ENCODE results near the gene SPEG. TPM values are rescaled to one million over a fixed set of nuclear protein-coding genes. Genes with fewer than 3 reads are reported as not detected.
A peak's percentile ranks its signal among the peaks of the same experiment; 100 is the strongest.

The SPEG gene
- total RNA-seq, 3 donors from 2014 or later, result 0.32 to 36.6 (median 21.0) TPM

DNA sequence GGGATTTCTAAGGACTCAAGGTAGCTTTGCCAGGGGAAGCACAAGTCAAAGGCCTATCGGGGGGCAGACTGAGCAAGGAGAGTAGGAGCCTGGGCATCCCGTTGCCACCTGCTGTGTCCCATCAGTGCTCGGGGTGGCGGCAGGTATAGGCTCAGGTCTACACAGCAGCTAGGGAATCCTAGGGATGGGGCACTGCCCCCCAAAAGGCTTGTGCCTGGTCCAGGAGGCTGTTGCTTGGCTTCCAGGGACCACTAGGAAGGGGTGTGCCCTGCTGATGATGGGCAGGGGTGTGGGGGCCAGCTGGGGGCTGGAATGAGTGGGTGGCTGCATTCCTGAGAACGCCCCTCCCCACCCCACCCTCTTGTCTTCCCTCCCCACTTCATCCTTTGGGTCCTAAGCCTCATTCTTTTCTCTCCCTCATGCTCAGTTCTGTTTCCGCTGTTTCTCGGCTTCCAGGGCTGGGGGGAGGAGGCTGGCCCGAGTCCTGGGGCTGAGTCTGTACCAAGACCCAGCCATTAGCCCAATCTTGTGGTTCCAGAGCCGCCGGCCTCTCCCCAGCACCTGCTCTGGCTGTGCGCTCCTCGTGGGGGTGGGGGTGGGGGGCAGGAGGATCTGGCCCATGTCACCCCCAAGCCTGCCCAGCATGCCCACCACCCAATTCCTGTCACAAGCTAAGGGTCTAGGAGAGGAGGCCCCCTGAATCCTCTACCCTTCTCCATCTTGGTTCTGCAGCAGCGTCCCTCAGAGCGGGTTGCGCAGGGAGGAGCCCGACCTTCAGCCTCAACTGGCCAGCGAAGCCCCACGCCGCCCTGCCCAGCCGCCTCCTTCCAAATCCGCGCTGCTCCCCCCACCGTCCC lies 12.8 kb downstream of the SPEG start:
- intact Hi-C loops (cut with DNase I; ENCODE audit: low total_unique reads), result no loop called here
- Histone ChIP-seq H3K27me3 (no peaks in the 10 kb centered on the region), H3K4me3 (no peak overlapping the region), H3K4me1 (no peaks in the 10 kb centered on the region), H3K36me3 (no peaks in the 10 kb centered on the region), H3K9me3 (no peaks in the 10 kb centered on the region), H3K27ac (peak overlapping the region in 1 of 2 donors; percentile 25)
- TF ChIP-seq, protein P1, sequence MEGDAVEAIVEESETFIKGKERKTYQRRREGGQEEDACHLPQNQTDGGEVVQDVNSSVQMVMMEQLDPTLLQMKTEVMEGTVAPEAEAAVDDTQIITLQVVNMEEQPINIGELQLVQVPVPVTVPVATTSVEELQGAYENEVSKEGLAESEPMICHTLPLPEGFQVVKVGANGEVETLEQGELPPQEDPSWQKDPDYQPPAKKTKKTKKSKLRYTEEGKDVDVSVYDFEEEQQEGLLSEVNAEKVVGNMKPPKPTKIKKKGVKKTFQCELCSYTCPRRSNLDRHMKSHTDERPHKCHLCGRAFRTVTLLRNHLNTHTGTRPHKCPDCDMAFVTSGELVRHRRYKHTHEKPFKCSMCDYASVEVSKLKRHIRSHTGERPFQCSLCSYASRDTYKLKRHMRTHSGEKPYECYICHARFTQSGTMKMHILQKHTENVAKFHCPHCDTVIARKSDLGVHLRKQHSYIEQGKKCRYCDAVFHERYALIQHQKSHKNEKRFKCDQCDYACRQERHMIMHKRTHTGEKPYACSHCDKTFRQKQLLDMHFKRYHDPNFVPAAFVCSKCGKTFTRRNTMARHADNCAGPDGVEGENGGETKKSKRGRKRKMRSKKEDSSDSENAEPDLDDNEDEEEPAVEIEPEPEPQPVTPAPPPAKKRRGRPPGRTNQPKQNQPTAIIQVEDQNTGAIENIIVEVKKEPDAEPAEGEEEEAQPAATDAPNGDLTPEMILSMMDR (IDR thresholded peaks at IDR 0.05), result no peak
- no peak for TF ChIP-seq POLR2AphosphoS5 (IDR thresholded peaks at IDR 0.05)
- no peak for TF ChIP-seq POLR2A (IDR thresholded peaks at IDR 0.05)
- no peak for DNase-seq (ENCODE audit: low spot score in 2 of 2)

DNA sequence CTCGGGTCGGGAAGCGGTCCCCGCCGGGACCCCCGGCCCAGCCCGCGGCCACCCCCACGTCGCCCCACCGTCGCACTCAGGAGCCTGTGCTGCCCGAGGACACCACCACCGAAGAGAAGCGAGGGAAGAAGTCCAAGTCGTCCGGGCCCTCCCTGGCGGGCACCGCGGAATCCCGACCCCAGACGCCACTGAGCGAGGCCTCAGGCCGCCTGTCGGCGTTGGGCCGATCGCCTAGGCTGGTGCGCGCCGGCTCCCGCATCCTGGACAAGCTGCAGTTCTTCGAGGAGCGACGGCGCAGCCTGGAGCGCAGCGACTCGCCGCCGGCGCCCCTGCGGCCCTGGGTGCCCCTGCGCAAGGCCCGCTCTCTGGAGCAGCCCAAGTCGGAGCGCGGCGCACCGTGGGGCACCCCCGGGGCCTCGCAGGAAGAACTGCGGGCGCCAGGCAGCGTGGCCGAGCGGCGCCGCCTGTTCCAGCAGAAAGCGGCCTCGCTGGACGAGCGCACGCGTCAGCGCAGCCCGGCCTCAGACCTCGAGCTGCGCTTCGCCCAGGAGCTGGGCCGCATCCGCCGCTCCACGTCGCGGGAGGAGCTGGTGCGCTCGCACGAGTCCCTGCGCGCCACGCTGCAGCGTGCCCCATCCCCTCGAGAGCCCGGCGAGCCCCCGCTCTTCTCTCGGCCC lies 13.6 kb downstream of the SPEG start:
- intact Hi-C loops (cut with DNase I; ENCODE audit: low total_unique reads), result no loop called here
- no peak overlapping the region for H3K27ac ChIP-seq
- no peaks in the 10 kb centered on the region for H3K36me3 ChIP-seq
- TF ChIP-seq POLR2AphosphoS5 (IDR thresholded peaks at IDR 0.05) (no peak), POLR2A (IDR thresholded peaks at IDR 0.05) (no peak)
- TF ChIP-seq, protein P1 (IDR thresholded peaks at IDR 0.05), result no peak
- no peaks in the 10 kb centered on the region for H3K9me3 ChIP-seq
- H3K27me3 ChIP-seq, result no peaks in the 10 kb centered on the region
- no peak for DNase-seq (ENCODE audit: low spot score in 2 of 2)
- H3K4me1 ChIP-seq, result no peaks in the 10 kb centered on the region
- H3K4me3 ChIP-seq, result no peak overlapping the region

DNA sequence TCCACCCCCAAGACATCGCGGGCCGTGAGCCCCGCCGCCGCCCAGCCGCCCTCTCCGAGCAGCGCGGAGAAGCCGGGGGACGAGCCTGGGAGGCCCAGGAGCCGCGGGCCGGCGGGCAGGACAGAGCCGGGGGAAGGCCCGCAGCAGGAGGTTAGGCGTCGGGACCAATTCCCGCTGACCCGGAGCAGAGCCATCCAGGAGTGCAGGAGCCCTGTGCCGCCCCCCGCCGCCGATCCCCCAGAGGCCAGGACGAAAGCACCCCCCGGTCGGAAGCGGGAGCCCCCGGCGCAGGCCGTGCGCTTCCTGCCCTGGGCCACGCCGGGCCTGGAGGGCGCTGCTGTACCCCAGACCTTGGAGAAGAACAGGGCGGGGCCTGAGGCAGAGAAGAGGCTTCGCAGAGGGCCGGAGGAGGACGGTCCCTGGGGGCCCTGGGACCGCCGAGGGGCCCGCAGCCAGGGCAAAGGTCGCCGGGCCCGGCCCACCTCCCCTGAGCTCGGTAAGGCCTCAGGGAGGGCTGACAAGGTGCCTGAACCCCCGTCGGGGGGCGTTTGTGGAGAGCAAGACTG lies 14.2 kb downstream of the SPEG start:
- Histone ChIP-seq H3K27ac (no peak overlapping the region), H3K4me1 (peaks cover 0 to 6% of the 10 kb centered on the region in 2 donors), H3K27me3 (no peaks in the 10 kb centered on the region), H3K4me3 (no peak overlapping the region), H3K9me3 (no peaks in the 10 kb centered on the region), H3K36me3 (no peaks in the 10 kb centered on the region)
- TF ChIP-seq POLR2AphosphoS5 (IDR thresholded peaks at IDR 0.05), result no peak
- TF ChIP-seq, protein P1 (IDR thresholded peaks at IDR 0.05), result no peak
- no peak for DNase-seq (ENCODE audit: low spot score in 2 of 2)
- intact Hi-C loops (cut with DNase I; ENCODE audit: low total_unique reads), result no loop called here

DNA sequence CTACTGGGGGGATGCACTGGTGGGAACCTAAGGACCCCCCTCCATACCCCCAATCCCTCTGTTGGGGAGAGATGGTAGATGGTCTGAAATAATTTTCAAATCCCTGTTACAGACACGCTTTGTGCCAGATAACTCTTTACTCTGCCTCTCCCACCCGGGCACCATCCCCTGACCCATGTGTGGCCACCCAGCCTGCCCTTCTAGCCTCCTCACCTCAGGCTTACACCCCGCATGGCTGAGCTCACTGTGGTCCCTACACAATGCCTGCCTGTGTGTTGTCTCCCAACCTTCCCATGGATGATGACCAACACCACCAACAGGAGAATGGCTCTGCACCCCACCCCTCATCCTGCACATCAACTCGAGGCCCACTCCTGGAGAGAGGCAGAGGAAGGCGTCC lies 15.0 kb downstream of the SPEG start:
- Histone ChIP-seq H3K9me3 (no peaks in the 10 kb centered on the region), H3K27me3 (no peaks in the 10 kb centered on the region), H3K36me3 (no peaks in the 10 kb centered on the region), H3K27ac (no peak overlapping the region), H3K4me3 (no peak overlapping the region), H3K4me1 (peaks cover 0 to 9% of the 10 kb centered on the region in 2 donors)
- DNase-seq (ENCODE audit: low spot score in 2 of 2), result no peak
- TF ChIP-seq POLR2A (IDR thresholded peaks at IDR 0.05), result no peak
- TF ChIP-seq, protein P1 (IDR thresholded peaks at IDR 0.05), result no peak
- no peak for TF ChIP-seq POLR2AphosphoS5 (IDR thresholded peaks at IDR 0.05)
- intact Hi-C loops (cut with DNase I; ENCODE audit: low total_unique reads), result no loop called here
